Stimulated activated CD8-positive, alpha-beta memory T cell treated with anti-CD3 and anti-CD28 coated beads, Interleukin-2, amount 100 ng/mL, for 48 hours (primary cell): ENCODE data around the gene MEIS1.
"Not testable (repeated sequence)": the region's sequence is repeated elsewhere in the genome, so short reads cannot be mapped to it uniquely, and the experiment has no call there.

ENCODE experiments used
- DNase-seq, 2 donors: peaks; one replicate each; pipeline ENCODE4 v3.0.0-alpha.2; 2020; ENCODE audit warnings: low read depth in 2 of 2

MEIS1 gene

GRCh38 chr2:66467718-66468117 lies 32.8 kb downstream of the MEIS1 start:
- no peak for DNase-seq

- DNase-seq: no peak
These were observed 34.4 kb downstream of the MEIS1 start for GRCh38 chr2:66469214-66469902.

- no peak for DNase-seq
These were observed 35.3 kb downstream of the MEIS1 start for GRCh38 chr2:66470199-66470598.

- no peak for DNase-seq
These were observed 37.4 kb downstream of the MEIS1 start for GRCh38 chr2:66472225-66472843.

- DNase-seq: no peak
These were observed 42.4 kb downstream of the MEIS1 start for GRCh38 chr2:66477135-66477842.

GRCh38 chr2:66478299-66478698 lies 43.4 kb downstream of the MEIS1 start:
- no peak for DNase-seq

- no peak for DNase-seq
These were observed 43.9 kb downstream of the MEIS1 start for GRCh38 chr2:66478731-66479316.

- no peak for DNase-seq
These were observed 46.2 kb downstream of the MEIS1 start for GRCh38 chr2:66481100-66481549.

GRCh38 chr2:66485252-66485651 lies 50.3 kb downstream of the MEIS1 start:
- DNase-seq: not testable (repeated sequence)

- no peak for DNase-seq
These were observed 54.0 kb downstream of the MEIS1 start for GRCh38 chr2:66488946-66489345.

- no peak for DNase-seq
These were observed 54.5 kb downstream of the MEIS1 start for GRCh38 chr2:66489436-66489835.

GRCh38 chr2:66490588-66491001 lies 55.7 kb downstream of the MEIS1 start:
- DNase-seq: no peak

- DNase-seq: no peak
These were observed 59.8 kb downstream of the MEIS1 start for GRCh38 chr2:66494708-66495107.

- no peak for DNase-seq
These were observed 61.1 kb downstream of the MEIS1 start for GRCh38 chr2:66495788-66496640.

GRCh38 chr2:66496670-66497420 lies 61.9 kb downstream of the MEIS1 start:
- DNase-seq: no peak

GRCh38 chr2:66497431-66498288 lies 62.7 kb downstream of the MEIS1 start:
- DNase-seq: no peak

- DNase-seq: no peak
These were observed 63.5 kb downstream of the MEIS1 start for GRCh38 chr2:66498289-66498975.

GRCh38 chr2:66501267-66501666 lies 66.3 kb downstream of the MEIS1 start:
- DNase-seq: no peak

GRCh38 chr2:66506265-66506664 lies 71.3 kb downstream of the MEIS1 start:
- no peak for DNase-seq
